H1 (cell line): Measurements from ENCODE around the gene CAPN3. TPM values are rescaled to one million over a fixed set of nuclear protein-coding genes. Genes with fewer than 3 reads are reported as not detected.

Experiments
- CTCF ChIA-PET: fragments of 300-600 bp; sonication (Branson Sonifier 250); formaldehyde crosslinking; loops from one replicate; lab custom pipeline; 2021; ENCODE audit not compliant: partially characterized antibody; lab: Charles Lee
- POLR2A ChIA-PET: fragments of 300-600 bp; sonication (Branson Sonifier 250); formaldehyde crosslinking; loops from one replicate; lab custom pipeline; 2021; ENCODE audit warnings: inconsistent platforms; ENCODE audit not compliant: partially characterized antibody; lab: Charles Lee
- DNase-seq, 2 experiments: peaks; one replicate each; pipeline versions ENCODE4 v3.0.0 to v3.0.0-alpha.2; 2010 to 2022; ENCODE audit warnings: low spot score in 2 of 2, low read depth in 1 of 2, mixed read lengths in 1 of 2
- FAIRE-seq: peaks from 2 replicates; lab custom pipeline; 2011; peaks lifted over from hg19 to GRCh38; lab: Jason Lieb, UNC
- H2AFZ ChIP-seq: 2 replicates; pipeline ENCODE4 v1.8.1; 2012; ENCODE audit warnings: low read length, inconsistent platforms
- H2AK5ac ChIP-seq: 2 replicates; pipeline ENCODE4 v1.6.1; 2013; ENCODE audit warnings: low read depth, low read length
- H2BK120ac ChIP-seq: replicated peaks from 2 replicates; pipeline ENCODE3; 2013; ENCODE audit warnings: low read depth, low read length, inconsistent platforms
- H2BK12ac ChIP-seq: 2 replicates; pipeline ENCODE4 v1.6.1; 2013; ENCODE audit warnings: low read depth, low read length
- H2BK15ac ChIP-seq: 2 replicates; pipeline ENCODE4 v1.6.1; 2013; ENCODE audit warnings: low read length
- H2BK20ac ChIP-seq: 2 replicates; pipeline ENCODE4 v1.6.1; 2013; ENCODE audit warnings: low read length
- H2BK5ac ChIP-seq: 2 replicates; pipeline ENCODE4 v1.6.1; 2013; ENCODE audit warnings: low read depth, low read length
- H3K14ac ChIP-seq: 2 replicates; pipeline ENCODE4 v1.6.1; 2013; ENCODE audit warnings: inconsistent platforms; ENCODE audit not compliant: insufficient read length
- H3K18ac ChIP-seq: 2 replicates; pipeline ENCODE4 v1.6.1; 2013; ENCODE audit warnings: low read length; ENCODE audit errors: extremely low read depth
- H3K23ac ChIP-seq: 2 replicates; pipeline ENCODE4 v1.6.1; 2013; ENCODE audit warnings: inconsistent platforms; ENCODE audit not compliant: insufficient read length
- H3K23me2 ChIP-seq: 2 replicates; pipeline ENCODE4 v1.6.1; 2013; ENCODE audit warnings: low read depth, low read length
- H3K27ac ChIP-seq: 2 replicates; pipeline ENCODE4 v1.6.1; 2011; ENCODE audit warnings: low read depth, low read length, inconsistent platforms
- H3K27me3 ChIP-seq, 4 experiments: replicated peaks in 1 of 4; 1 replicate in 1 of 4; 2 replicates in 3 of 4; pipeline versions ENCODE4 v1.6.1 to v1.8.1; 2011 to 2013; ENCODE audit warnings: low read length in 3 of 4, mild to moderate bottlenecking in 3 of 4, inconsistent platforms in 2 of 4, mixed read lengths in 2 of 4, moderate library complexity in 1 of 4; ENCODE audit not compliant: control insufficient read depth in 3 of 4, insufficient read depth in 3 of 4; ENCODE audit errors: extremely low read depth in 1 of 4
- H3K36me3 ChIP-seq, 4 experiments: 2 replicates each; pipeline versions ENCODE4 v1.6.1 to v1.8.1; 2011 to 2013; ENCODE audit warnings: mild to moderate bottlenecking in 4 of 4, low read length in 3 of 4, moderate library complexity in 2 of 4, control low read depth in 1 of 4, inconsistent platforms in 1 of 4; ENCODE audit not compliant: insufficient read depth in 4 of 4, control insufficient read depth in 2 of 4
- H3K4ac ChIP-seq: replicated peaks from 2 replicates; pipeline ENCODE3; 2013; ENCODE audit warnings: low read length, low read depth, mixed read lengths, inconsistent platforms; ENCODE audit not compliant: insufficient read length
- H3K4me1 ChIP-seq, 4 experiments: replicated peaks in 1 of 4; 1 replicate in 1 of 4; 2 replicates in 3 of 4; pipeline versions ENCODE4 v1.6.1 to v1.8.1; 2011 to 2013; ENCODE audit warnings: low read length in 3 of 4, inconsistent platforms in 2 of 4, mixed read lengths in 1 of 4; ENCODE audit not compliant: insufficient read depth in 4 of 4, control insufficient read depth in 3 of 4
- H3K4me2 ChIP-seq, 2 experiments: 2 replicates each; pipeline versions ENCODE4 v1.6.1 to v1.8.1; 2011 to 2013; ENCODE audit warnings: low read depth in 2 of 2, low read length in 2 of 2, control low read depth in 1 of 2, inconsistent platforms in 1 of 2, mild to moderate bottlenecking in 1 of 2; ENCODE audit not compliant: insufficient read depth in 1 of 2
- H3K4me3 ChIP-seq, 4 experiments: fragments of 200-600, 300-600 bp in 1 of 4; sonication (generic), shearing (Covaris generic), sonication (Bioruptor Twin) in 1 of 4; 2 replicates each; pipeline versions ENCODE4 v1.5.1 to v1.8.1; 2011 to 2016; ENCODE audit warnings: low read length in 4 of 4, low read depth in 3 of 4, control low read depth in 2 of 4, inconsistent platforms in 2 of 4, mild to moderate bottlenecking in 2 of 4, mixed read lengths in 1 of 4, moderate library complexity in 1 of 4; ENCODE audit not compliant: insufficient read depth in 2 of 4; ENCODE audit errors: extremely low read depth in 1 of 4
- H3K56ac ChIP-seq: replicated peaks from 2 replicates; pipeline ENCODE3; 2013; ENCODE audit warnings: low read depth, mild to moderate bottlenecking, mixed read lengths, low read length, inconsistent platforms; ENCODE audit not compliant: insufficient read length
- H3K79me1 ChIP-seq: 2 replicates; pipeline ENCODE4 v1.6.1; 2013; ENCODE audit warnings: low read depth, low read length, control low read depth
- H3K79me2 ChIP-seq, 2 experiments: 2 replicates each; pipeline versions ENCODE4 v1.6.1 to v1.8.1; 2012 to 2013; ENCODE audit warnings: low read length in 2 of 2, mild to moderate bottlenecking in 2 of 2, inconsistent platforms in 1 of 2; ENCODE audit not compliant: insufficient read depth in 2 of 2, control insufficient read depth in 1 of 2
- H3K9ac ChIP-seq, 4 experiments: replicated peaks in 1 of 4; 1 replicate in 1 of 4; 2 replicates in 3 of 4; pipeline versions ENCODE4 v1.6.1 to v1.8.1; 2011 to 2013; ENCODE audit warnings: low read depth in 3 of 4, low read length in 3 of 4, control low read depth in 2 of 4, mild to moderate bottlenecking in 2 of 4, moderate library complexity in 2 of 4, inconsistent platforms in 1 of 4; ENCODE audit errors: extremely low read depth in 1 of 4
- H3K9me3 ChIP-seq, 2 experiments: 2 replicates each; pipeline versions ENCODE4 v1.6.1 to v1.8.1; 2012 to 2013; ENCODE audit warnings: mild to moderate bottlenecking in 2 of 2, moderate library complexity in 2 of 2, control low read depth in 1 of 2, inconsistent platforms in 1 of 2, low read depth in 1 of 2, low read length in 1 of 2, mixed read lengths in 1 of 2; ENCODE audit not compliant: insufficient read depth in 2 of 2
- H4K20me1 ChIP-seq, 2 experiments: replicated peaks in 1 of 2; 2 replicates each; pipeline versions ENCODE3 to v1.8.1; 2011 to 2013; ENCODE audit warnings: inconsistent platforms in 2 of 2, low read length in 2 of 2, mild to moderate bottlenecking in 1 of 2; ENCODE audit not compliant: insufficient read depth in 2 of 2, control insufficient read depth in 1 of 2
- H4K5ac ChIP-seq: 2 replicates; pipeline ENCODE4 v1.6.1; 2013; ENCODE audit warnings: low read length, low read depth, mixed read lengths, inconsistent platforms; ENCODE audit not compliant: insufficient read length
- H4K8ac ChIP-seq: 2 replicates; pipeline ENCODE4 v1.8.0; 2013; ENCODE audit warnings: mild to moderate bottlenecking, moderate library complexity, low read length, inconsistent platforms; ENCODE audit not compliant: insufficient read depth; ENCODE audit errors: extremely low read depth
- H4K91ac ChIP-seq: replicated peaks from 2 replicates; pipeline ENCODE3; 2013; ENCODE audit warnings: low read length, mixed read lengths, inconsistent platforms; ENCODE audit not compliant: insufficient read length
- BCL11A ChIP-seq, 2 experiments: IDR thresholded peaks; one replicate each; pipeline ENCODE4 v1.6.1; 2011; ENCODE audit warnings: low read depth in 2 of 2, low read length in 2 of 2, mild to moderate bottlenecking in 2 of 2
- CHD2 ChIP-seq: IDR thresholded peaks from 2 replicates; pipeline ENCODE4 v1.6.1; 2012; ENCODE audit warnings: low read length, improper control_type of control experiment
- JUN ChIP-seq: IDR thresholded peaks from 2 replicates; pipeline ENCODE4 v1.6.1; 2011; ENCODE audit warnings: low read depth, mild to moderate bottlenecking, improper control_type of control experiment, low read length
- KDM4A ChIP-seq: IDR thresholded peaks from one replicate; pipeline ENCODE4 v1.7.1; 2012; ENCODE audit warnings: low read depth, mild to moderate bottlenecking, moderate library complexity, low read length, inconsistent platforms; ENCODE audit not compliant: severe bottlenecking
- MAFK ChIP-seq: IDR thresholded peaks from 2 replicates; pipeline ENCODE4 v1.6.1; 2012; ENCODE audit warnings: low read depth, mild to moderate bottlenecking, improper control_type of control experiment, low read length
- SIN3A ChIP-seq, 2 experiments: IDR thresholded peaks in 1 of 2; conservative IDR thresholded peaks in 1 of 2; 2 replicates each; pipeline ENCODE4 v1.6.1; 2011 to 2012; ENCODE audit warnings: low read length in 2 of 2, improper control_type of control experiment in 1 of 2, low read depth in 1 of 2, mild to moderate bottlenecking in 1 of 2
- SIRT6 ChIP-seq: IDR thresholded peaks from one replicate; pipeline ENCODE4 v1.7.1; 2012; ENCODE audit warnings: low read length, inconsistent platforms
- SP1 ChIP-seq: IDR thresholded peaks from 2 replicates; pipeline ENCODE4 v1.6.1; 2011; ENCODE audit warnings: low read depth, low read length
- SRF ChIP-seq: IDR thresholded peaks from 2 replicates; pipeline ENCODE4 v1.6.1; 2011; ENCODE audit warnings: mild to moderate bottlenecking, low read depth, low read length, moderate library complexity
- TEAD4 ChIP-seq: IDR thresholded peaks from 2 replicates; pipeline ENCODE4 v1.6.1; 2012; ENCODE audit warnings: low read depth, low read length, inconsistent platforms, mixed read lengths
- YY1 ChIP-seq: IDR thresholded peaks from 2 replicates; pipeline ENCODE4 v1.6.1; 2011; ENCODE audit warnings: low read depth, mild to moderate bottlenecking, low read length
- ZNF274 ChIP-seq: IDR thresholded peaks from 2 replicates; pipeline ENCODE4 v1.7.0; 2012; ENCODE audit warnings: low read length, borderline replicate concordance; ENCODE audit errors: extremely low read depth
- WGBS, 2 experiments: shearing (Covaris generic) in 1 of 2; methylation state at CpG; one replicate each; pipeline versions ENCODE4 v1.1.6 to v1.1.7; 2013 to 2015; ENCODE audit warnings: low lambda C conversion rate in 2 of 2, mixed read lengths in 2 of 2, inconsistent platforms in 1 of 2, low coverage in 1 of 2, missing lambda C conversion rate in 1 of 2; ENCODE audit not compliant: insufficient replicate concordance in 2 of 2, insufficient coverage in 1 of 2, insufficient read length in 1 of 2; ENCODE audit errors: extremely low coverage in 1 of 2, missing lambda C conversion rate in 1 of 2; 5-methylcytosine and 5-hydroxymethylcytosine counted together
- polyA plus RNA-seq, 7 experiments: library from polyadenylated mRNA; depleted of rRNA in 3 of 7; stranded (reverse) in 5 of 7; unstranded in 2 of 7; fragments of >200 nt in 5 of 7; fragments of 200-250 nt in 2 of 7; gene quantifications; 1 replicate in 5 of 7; 2 replicates in 1 of 7; 4 replicates in 1 of 7; pipeline versions ENCODE4 v1.2.1 to v1.2.3, GENCODE V29; 2011 to 2013; ENCODE audit warnings: missing spikeins in 2 of 7, mixed read lengths in 2 of 7
- total RNA-seq: library from RNA; stranded (reverse); fragmentation: NEBNext Ultra II Directional; extraction: Animal tissue kit (Norgen Biotek cat#: 25700); gene quantifications from 2 replicates; pipeline ENCODE4 v1.2.1, GENCODE V29; 2021

Gene CAPN3
- total and polyA plus RNA-seq, 2 of the 8 experiments (the other 6 are each of a cell fraction or from before 2014, with no cell fraction given): 0.80 to 2.1 TPM

- H2BK20ac ChIP-seq: no peak overlapping the region
- CTCF ChIA-PET: interaction anchor here (1.3 kb wide), 1 partner anchor 17 kb away, joined by 5 read pairs; no protein-coding TSS in a partner anchor
- H4K20me1 ChIP-seq: no peaks in the 10 kb centered on the region
- no peak overlapping the region for H3K14ac ChIP-seq
- no peak for FAIRE-seq
- H3K4me1 ChIP-seq: no peaks in the 10 kb centered on the region; a peak in 1 of 7 replicates
- H3K4me3 ChIP-seq: no peak overlapping the region
- no peaks in the 10 kb centered on the region for H3K79me2 ChIP-seq
- H3K18ac ChIP-seq: no peak overlapping the region
- no peak overlapping the region for H2BK15ac ChIP-seq
- no peak overlapping the region for H3K23ac ChIP-seq
- H3K23me2 ChIP-seq: no peaks in the 10 kb centered on the region
- H2BK5ac ChIP-seq: no peak overlapping the region
- DNase-seq: no peak
- H4K8ac ChIP-seq: no peak overlapping the region
- H3K9ac ChIP-seq: no peak overlapping the region
- no peaks in the 10 kb centered on the region for H3K79me1 ChIP-seq
- H3K4ac ChIP-seq: no peak overlapping the region
- no peak overlapping the region for H3K4me2 ChIP-seq
- H4K5ac ChIP-seq: no peak overlapping the region
- no peaks in the 10 kb centered on the region for H3K36me3 ChIP-seq
- no peak overlapping the region for H2BK120ac ChIP-seq
- no peak overlapping the region for H3K56ac ChIP-seq
- H3K27me3 ChIP-seq: no peaks in the 10 kb centered on the region
- 90% methylated on average over 12 of the region's 15 CpGs; no CpG with 5 or more reads in 1 of the 2 experiments for WGBS, 2 experiments
- H2AK5ac ChIP-seq: no peak overlapping the region
- no peaks in the 10 kb centered on the region for H3K9me3 ChIP-seq
- no peak overlapping the region for H2BK12ac ChIP-seq
- no peak overlapping the region for H3K27ac ChIP-seq
- H4K91ac ChIP-seq: no peak overlapping the region
- H2AFZ ChIP-seq: no peak overlapping the region
- POLR2A ChIA-PET: no interaction called here
- TF ChIP-seq SIN3A (conservative IDR thresholded peaks at IDR 0.05 in 1 of 2, IDR thresholded peaks at IDR 0.05 in 1 of 2; ENCODE audit: low read depth in 1 of 2, low read length in 2 of 2) (no peak), BCL11A (IDR thresholded peaks at IDR 0.05; ENCODE audit: low read depth in 2 of 2, low read length in 2 of 2) (no peak), SRF (no peak), SIRT6 (no peak), MAFK (no peak), SP1 (no peak), YY1 (no peak), KDM4A (no peak), JUN (no peak), CHD2 (no peak), TEAD4 (no peak), ZNF274 (no peak)
Measured at GRCh38 chr15:42402455-42403205, 43.3 kb downstream of the CAPN3 start.
